ENCODE data around the gene ASB3. TPM values are rescaled to one million over a fixed set of nuclear protein-coding genes. Genes with fewer than 3 reads are reported as not detected.
"Not testable (repeated sequence)": the region's sequence is repeated elsewhere in the genome, so short reads cannot be mapped to it uniquely, and the experiment has no call there.

Gene ASB3
- total RNA-seq, 1 donor from 2014 or later, result 36.6 TPM

DNA sequence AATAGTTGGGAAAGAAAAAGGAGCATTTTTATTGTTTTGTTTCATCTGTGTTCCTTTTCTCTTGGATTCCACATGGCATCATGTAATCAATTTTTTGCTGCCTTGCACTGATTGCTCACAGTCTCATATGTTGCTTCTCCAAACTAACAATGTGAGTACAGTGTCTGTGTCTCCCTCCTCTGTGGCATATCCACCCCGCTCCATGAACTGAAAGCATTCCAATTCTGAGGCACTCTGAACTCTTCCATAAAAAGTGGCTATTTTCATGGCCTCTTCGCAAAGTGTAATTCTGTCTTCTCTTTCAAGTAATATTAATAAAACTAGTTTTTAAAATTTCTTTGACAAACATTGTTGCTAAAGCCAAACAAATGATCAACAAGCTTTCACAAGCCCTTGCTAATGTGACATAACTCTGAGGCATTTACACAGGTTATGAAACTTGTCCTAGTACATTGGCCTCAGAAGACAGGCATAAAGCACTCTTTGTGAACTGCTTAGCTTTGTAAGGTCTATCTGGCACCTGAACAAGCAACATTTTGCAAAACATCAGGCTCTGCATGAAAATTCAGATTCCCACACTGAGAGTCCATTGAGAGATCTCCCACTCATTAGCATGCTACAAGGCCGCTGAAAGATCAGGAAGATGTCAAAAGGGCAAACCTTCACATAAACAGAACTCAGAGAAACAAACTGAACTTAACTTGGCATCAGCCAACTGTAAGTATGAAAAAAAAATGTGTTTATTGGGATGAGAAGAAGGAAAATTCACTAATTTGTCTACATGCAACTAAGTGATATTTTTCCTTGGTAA lies 40.0 kb upstream of the ASB3 start:
- TF ChIP-seq, protein P1, sequence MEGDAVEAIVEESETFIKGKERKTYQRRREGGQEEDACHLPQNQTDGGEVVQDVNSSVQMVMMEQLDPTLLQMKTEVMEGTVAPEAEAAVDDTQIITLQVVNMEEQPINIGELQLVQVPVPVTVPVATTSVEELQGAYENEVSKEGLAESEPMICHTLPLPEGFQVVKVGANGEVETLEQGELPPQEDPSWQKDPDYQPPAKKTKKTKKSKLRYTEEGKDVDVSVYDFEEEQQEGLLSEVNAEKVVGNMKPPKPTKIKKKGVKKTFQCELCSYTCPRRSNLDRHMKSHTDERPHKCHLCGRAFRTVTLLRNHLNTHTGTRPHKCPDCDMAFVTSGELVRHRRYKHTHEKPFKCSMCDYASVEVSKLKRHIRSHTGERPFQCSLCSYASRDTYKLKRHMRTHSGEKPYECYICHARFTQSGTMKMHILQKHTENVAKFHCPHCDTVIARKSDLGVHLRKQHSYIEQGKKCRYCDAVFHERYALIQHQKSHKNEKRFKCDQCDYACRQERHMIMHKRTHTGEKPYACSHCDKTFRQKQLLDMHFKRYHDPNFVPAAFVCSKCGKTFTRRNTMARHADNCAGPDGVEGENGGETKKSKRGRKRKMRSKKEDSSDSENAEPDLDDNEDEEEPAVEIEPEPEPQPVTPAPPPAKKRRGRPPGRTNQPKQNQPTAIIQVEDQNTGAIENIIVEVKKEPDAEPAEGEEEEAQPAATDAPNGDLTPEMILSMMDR (IDR thresholded peaks at IDR 0.05; ENCODE audit: unreplicated experiment), result no peak
- Mint-ChIP-seq H3K4me3 (no peak overlapping the region), H3K9me3 (peaks cover 3% of the 10 kb centered on the region), H3K27ac (peak overlapping the region; percentile 42), H3K4me1 (peaks cover 3% of the 10 kb centered on the region), H3K36me3 (peaks cover 4% of the 10 kb centered on the region), H3K27me3 (ENCODE audit: low read depth) (no peaks in the 10 kb centered on the region)
- no peak for DNase-seq (ENCODE audit: low spot score in 2 of 2, unreplicated experiment in 2 of 2)

DNA sequence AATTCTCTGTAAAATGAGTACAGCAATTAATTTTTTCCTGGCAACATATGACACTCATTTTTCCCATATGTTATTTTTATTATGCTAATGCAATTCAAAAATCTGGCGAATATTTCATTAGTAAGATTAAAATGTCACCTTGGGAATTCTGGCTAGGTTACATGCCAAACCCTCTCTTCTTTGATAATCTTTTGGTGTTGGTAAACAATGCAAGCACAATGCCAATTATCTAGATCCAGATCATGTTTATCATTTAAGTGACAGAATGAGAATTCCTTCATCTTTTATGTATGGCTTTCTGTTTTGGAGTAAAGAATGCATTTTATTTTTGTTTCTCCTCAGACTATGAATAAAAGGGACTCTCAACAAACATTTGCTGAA lies 39.3 kb upstream of the ASB3 start:
- Mint-ChIP-seq H3K9me3 (peaks cover 3% of the 10 kb centered on the region), H3K36me3 (peaks cover 3% of the 10 kb centered on the region), H3K27me3 (ENCODE audit: low read depth) (no peaks in the 10 kb centered on the region), H3K4me1 (peaks cover 3% of the 10 kb centered on the region), H3K27ac (peak overlapping the region; percentile 33), H3K4me3 (no peak overlapping the region)
- TF ChIP-seq, protein P1 (IDR thresholded peaks at IDR 0.05; ENCODE audit: unreplicated experiment), result no peak
- no peak for DNase-seq (ENCODE audit: low spot score in 2 of 2, unreplicated experiment in 2 of 2)

DNA sequence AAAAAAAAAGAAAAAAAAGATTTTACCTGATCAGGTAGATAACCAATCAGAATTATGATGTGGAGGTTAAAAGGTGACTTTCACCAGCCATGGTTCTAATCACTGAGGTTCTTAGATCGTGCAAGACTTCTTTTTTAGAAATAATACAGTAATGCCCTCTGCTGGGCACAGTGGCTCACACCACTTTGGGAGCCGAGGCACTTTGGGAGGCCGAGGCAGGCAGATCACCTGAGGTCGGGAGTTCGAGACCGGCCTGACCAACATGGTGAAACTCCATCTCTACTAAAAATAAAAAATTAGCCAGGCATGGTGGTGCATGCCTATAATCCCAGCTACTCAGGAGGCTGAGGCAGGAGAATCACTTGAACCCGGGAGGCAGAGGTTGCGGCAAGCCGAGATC lies 36.9 kb upstream of the ASB3 start:
- H3K36me3 Mint-ChIP-seq; H3K4me3 Mint-ChIP-seq; DNase-seq (ENCODE audit: low spot score in 2 of 2, unreplicated experiment in 2 of 2); H3K9me3 Mint-ChIP-seq; H3K27ac Mint-ChIP-seq; H3K27me3 Mint-ChIP-seq (ENCODE audit: low read depth); H3K4me1 Mint-ChIP-seq: not testable (repeated sequence)

DNA sequence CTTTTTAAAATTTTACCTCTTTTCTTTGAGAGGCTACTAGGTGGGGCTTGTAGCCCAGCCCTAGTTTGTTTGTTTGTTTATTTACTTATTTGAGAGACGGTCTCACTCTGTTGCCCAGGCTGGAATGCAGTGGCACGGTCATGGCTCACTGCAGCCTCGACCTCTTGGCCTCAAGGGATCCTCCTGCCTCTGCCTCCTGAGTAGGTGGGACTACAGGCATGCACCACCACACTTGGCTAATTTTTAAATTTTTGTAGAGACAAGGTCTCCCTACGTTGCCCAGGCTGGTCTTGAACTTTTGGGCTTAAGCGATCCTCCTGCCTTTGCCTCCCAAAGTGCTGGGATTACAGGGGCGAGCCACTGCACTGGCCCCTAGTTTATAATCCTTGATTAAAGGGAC lies 35.1 kb upstream of the ASB3 start:
- no peak for DNase-seq (ENCODE audit: low spot score in 2 of 2, unreplicated experiment in 2 of 2)
- Mint-ChIP-seq H3K4me3 (no peak overlapping the region), H3K36me3 (peaks cover 11% of the 10 kb centered on the region), H3K9me3 (no peaks in the 10 kb centered on the region), H3K27me3 (ENCODE audit: low read depth) (no peaks in the 10 kb centered on the region), H3K27ac (no peak overlapping the region), H3K4me1 (peaks cover 2% of the 10 kb centered on the region)
- TF ChIP-seq, protein P1 (IDR thresholded peaks at IDR 0.05; ENCODE audit: unreplicated experiment), result no peak

DNA sequence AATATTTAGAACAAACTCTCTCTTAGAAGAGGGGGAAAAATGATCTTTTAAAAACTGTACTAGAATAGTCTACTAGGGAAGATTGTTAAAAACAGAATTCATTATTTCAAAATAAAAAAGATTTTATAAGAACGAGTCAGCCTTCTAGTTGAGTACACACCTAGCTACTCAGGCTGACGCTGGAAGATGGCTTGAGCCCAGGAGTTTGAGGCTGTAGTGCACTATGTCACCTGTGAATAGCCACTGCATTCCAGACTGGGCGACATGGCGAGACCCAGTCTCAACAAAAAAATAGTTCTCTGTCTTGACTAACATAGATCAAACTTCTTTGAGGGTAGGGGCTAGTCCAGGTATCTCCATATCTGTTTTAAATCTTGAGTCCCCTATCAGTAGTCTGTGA lies 34.0 kb upstream of the ASB3 start:
- Mint-ChIP-seq H3K4me3 (no peak overlapping the region), H3K27me3 (ENCODE audit: low read depth) (no peaks in the 10 kb centered on the region), H3K27ac (no peak overlapping the region), H3K9me3 (no peaks in the 10 kb centered on the region), H3K36me3 (peaks cover 14% of the 10 kb centered on the region), H3K4me1 (no peaks in the 10 kb centered on the region)
- DNase-seq (ENCODE audit: low spot score in 2 of 2, unreplicated experiment in 2 of 2), result no peak
- TF ChIP-seq, protein P1 (IDR thresholded peaks at IDR 0.05; ENCODE audit: unreplicated experiment), result no peak

DNA sequence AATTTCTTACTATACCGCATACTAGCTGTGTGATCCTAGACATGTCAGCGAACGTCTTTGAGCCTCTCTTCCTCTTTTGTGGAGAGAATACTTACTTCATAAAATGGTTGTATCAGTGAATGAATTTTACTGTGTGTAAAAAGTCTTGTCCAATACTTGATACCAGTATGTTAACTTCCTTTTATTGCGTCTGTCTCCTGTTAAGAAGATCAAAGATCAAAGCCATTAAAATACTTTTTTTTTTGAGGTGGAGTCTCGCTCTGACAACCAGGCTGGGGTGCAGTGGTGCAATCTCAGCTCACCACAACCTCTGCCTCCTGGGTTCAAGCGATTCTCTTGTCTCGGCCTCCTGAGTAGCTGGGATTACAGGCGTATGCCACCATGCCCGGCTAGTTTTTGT lies 33.3 kb upstream of the ASB3 start:
- Mint-ChIP-seq H3K9me3 (no peaks in the 10 kb centered on the region), H3K4me1 (no peaks in the 10 kb centered on the region), H3K36me3 (peaks cover 20% of the 10 kb centered on the region), H3K27me3 (ENCODE audit: low read depth) (no peaks in the 10 kb centered on the region), H3K27ac (no peak overlapping the region), H3K4me3 (no peak overlapping the region)
- TF ChIP-seq, protein P1 (IDR thresholded peaks at IDR 0.05; ENCODE audit: unreplicated experiment), result no peak
- no peak for DNase-seq (ENCODE audit: low spot score in 2 of 2, unreplicated experiment in 2 of 2)

All from mesothelial cell of epicardium (in vitro differentiated cells).